Renal cortex interstitium (tissue), 11 donors: ENCODE results near the gene NQO1. TPM values are rescaled to one million over a fixed set of nuclear protein-coding genes. Genes with fewer than 3 reads are reported as not detected.
A peak's percentile ranks its signal among the peaks of the same experiment; 100 is the strongest.
"Not testable (repeated sequence)": the region's sequence is repeated elsewhere in the genome, so short reads cannot be mapped to it uniquely, and the experiment has no call there.

Experiments
- DNase-seq, 11 donors: peaks; one replicate each; pipeline ENCODE4 v3.0.0-alpha.2; 2013; ENCODE audit warnings: low read depth in 9 of 11, low spot score in 4 of 11; ENCODE audit errors: extremely low read depth in 1 of 11
- polyA plus RNA-seq, 3 donors: library from polyadenylated mRNA; unstranded; fragments of 120-200 nt; gene quantifications; one replicate each; pipeline ENCODE4 v1.2.1, GENCODE V29; 2013; ENCODE audit not compliant: insufficient read length in 3 of 3

The NQO1 gene
- polyA plus RNA-seq, 3 donors = 21.2 to 25.5 (median 21.7) TPM

DNA sequence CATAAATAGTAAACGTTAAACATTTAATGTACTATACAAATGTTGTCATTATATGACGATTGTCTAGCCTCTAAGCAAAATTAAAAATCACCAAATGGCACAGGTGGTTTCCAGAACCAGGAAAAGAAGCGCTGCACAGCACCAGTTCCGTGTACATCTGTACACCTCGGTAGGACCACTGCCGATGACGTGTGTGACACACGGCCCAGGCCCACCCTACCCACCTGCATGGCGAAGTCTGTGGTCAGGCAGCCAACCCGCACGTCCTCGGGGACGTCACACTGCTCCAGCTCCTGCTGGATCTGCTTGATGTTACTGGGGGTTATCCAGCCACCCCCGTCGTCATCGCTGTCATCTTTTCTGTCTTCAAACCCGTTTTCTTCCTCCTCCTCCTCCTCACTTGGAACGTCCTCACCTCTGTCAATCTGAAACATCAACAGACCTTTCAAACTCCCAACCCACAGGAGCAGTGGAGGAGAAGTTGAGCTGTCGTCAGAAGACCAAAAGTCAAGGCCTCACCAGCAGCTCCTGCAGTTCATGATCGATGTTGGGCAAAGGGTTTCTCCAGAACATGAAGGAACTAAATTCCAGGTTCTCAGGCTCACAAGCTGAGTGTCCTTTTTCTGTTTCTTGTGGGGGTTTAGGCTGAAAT, 22.5 kb upstream of the NQO1 start:
- DNase-seq = no peak

DNA sequence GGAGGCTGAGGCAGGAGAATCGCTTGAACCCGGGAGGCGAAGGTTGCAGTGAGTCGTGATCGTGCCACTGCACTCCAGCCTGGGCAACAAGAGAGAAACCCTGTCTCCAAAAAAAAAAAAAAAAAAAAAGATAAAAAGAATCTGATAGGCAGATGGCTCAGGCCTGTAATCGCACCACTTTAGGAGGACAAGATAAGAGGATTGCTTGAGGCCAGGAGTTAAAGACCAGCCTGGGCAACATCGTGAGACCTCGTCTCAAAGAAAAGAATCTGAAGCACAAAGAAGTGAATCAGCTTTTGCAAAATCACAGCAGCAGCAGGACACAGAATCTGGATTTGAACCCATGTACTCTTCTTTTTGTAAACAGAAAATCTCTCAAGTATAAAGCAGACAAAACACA, 20.8 kb upstream of the NQO1 start:
- DNase-seq = no peak

DNA sequence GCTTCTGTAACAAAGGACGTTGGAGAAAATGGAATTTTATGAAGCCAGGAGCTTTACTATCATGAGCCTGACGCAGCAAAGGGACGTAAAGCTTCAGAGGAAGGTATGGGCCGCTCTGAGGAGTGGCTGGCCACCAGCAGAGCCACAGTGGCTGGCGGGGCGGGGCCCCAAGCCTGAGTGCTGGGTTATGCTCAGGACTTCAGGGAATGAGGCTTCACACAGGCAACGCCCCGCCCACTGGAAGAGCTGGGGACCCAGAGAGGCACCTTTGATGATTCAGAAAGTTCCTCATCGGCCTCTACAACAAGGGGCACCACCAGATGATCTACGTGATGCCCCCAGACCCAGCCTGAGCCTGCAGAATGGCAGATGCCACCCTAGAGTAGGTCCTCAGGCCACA, 19.6 kb upstream of the NQO1 start:
- DNase-seq = no peak

DNA sequence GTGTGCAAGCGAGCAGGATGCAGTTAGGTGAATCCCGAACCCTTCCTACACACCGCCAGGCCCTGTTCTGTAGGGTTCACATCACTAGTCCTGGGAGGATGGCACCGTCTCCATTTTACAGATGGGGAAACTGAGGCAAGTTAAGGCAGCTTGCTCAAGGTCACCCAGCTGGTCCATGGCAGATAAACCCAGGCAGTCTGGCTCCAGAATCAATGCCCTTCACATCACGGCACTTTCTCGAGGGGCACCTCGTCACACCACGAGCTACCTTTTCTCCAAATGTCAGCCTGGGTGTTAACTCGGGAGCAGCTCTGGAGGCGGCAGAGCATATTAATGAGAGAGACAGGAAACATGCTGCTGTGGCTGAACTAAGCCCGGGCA, 18.9 kb upstream of the NQO1 start:
- no peak for DNase-seq

DNA sequence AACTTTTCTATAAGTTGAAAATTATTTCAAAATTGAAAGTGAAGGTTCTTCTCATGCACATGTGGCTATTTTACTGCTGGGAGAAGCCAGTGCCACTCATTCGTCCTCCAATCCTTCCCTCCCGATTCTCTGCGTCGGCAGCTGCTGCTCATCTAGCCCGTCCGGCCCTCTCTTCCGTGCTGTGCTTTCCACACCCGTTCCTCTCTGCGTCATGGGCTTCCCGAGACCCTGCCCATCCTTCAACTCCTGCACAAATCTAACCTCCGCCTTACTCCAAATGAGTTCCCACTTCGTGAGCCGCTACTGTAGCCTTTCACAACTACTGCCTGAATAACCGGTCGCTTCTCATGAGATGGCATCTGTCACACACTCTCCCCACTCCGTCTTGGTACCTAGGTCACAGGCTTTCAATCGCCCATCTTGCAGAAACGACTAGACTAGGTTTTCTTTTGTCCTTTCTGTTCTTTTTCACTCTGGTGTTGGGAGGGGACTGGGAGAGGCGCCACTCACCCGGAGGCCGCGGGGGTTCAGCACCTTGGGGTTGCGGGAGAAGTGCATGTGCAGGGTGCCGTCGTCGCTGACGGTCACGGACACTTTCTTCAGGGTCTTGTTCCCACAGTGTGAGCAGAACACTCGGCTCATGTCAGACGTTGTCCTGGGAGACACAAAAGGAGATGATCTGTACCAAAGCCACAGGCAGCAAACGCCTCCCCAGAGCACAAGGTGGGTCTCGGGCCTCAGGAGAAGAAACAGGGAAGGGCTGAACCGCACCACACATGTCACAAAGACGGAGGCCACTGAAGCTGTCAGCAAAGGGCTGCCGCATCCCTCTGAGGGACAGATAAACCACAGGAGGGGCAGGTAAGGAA, 18.2 kb upstream of the NQO1 start:
- DNase-seq = no peak

DNA sequence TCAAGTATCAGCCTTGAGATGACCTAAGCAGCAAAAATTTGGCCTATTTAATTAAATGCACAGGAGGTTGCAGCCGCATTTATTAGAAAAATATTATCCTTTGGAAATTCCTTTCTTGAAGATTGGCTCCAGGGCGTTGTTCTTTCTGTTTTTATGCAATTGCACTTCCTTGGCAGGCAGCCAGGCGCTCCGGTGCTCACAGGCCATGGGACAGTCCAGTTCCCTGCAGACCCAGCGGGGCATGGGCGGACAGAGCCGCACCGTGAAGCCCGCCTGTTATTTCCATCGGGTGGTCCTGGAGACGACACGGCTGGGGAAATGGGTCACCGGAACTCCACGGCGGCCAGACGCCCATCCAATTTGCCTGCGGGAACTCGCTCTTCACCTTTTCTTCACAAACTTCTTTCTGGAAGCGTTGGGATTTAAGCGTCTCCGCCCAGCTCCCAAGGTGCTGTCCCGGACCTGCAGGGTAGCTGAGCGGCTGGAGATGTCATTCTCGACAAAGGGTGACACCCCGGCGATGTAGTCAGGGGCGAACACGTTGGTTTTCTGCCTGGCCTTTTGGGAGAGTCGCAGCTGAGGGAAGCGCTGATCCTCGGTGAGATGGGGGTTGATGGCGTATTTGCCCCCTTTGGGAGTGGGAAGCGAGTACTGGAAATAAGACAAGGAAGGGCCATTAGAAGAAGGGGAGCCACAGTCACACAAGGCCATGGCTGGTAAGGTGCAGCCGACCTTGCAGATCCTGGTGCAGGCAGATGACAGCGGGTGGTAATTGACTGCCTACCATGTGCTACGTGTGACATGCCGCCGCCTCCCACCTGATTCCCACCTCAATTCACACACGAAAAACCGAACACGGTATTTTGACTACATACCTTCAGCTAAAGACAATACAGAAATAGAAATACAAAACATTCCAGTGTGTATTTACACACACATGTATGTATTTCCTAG, 15.9 kb upstream of the NQO1 start:
- peak in 7 of 11 donors; percentile 33 to 81 (median 41) for DNase-seq

DNA sequence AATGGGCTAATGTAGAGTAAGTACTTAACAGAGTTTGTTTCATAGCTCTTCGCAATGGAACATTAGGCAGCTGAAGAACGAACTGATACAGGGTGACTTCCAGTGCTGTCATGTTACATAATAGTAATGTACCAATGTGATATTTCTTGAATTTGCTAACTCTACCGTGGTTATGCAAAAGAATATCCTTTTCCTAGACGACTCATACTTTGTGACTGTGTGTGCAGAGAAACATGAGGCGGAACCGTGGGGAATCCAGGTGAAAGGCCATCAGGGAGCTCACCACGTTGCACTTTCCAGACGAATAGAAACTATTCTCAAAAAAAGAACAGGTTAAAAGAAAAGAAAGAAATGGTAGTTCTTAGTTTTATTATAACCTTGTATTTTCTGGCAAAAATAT, 15.2 kb upstream of the NQO1 start:
- no peak for DNase-seq

DNA sequence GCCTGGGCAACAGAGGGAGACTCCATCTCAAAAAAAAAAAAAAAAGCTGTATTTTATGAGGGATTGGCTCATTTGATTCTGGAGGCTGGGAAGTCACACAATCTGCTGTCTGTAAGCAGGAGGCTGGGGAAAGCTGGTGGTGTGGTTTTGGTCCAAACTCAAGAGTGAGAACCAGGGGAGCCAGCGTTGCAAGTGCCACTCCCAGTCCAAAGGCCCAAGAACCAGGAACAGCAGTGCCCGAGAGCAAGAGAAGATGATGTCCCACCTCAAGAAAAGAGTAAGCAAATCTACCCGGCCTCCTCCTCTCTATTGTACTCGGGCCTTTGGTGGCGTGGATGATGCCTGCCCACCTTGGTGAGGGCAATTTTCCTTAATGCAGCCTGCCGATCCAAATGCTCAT, 5.7 kb upstream of the NQO1 start:
- no peak for DNase-seq

DNA sequence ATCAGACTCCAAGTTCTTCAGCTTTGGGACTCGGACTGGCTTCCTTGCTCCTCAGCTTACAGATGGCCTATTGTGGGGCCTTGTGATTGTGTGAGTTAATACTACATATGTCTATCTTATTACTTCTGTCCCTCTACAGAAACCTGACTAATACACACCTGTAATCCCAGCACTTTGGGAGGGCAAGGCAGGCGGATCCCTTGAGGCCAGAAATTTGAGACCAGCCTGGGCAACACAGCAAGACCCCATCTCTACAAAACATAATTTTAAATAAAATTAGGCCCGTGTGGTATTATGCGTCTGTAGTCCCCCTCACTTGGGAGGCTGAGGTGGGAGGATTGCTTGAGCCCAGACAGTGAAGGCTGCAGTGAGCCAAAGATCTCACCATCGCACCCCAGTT, 4.9 kb upstream of the NQO1 start:
- DNase-seq = not testable (repeated sequence)

DNA sequence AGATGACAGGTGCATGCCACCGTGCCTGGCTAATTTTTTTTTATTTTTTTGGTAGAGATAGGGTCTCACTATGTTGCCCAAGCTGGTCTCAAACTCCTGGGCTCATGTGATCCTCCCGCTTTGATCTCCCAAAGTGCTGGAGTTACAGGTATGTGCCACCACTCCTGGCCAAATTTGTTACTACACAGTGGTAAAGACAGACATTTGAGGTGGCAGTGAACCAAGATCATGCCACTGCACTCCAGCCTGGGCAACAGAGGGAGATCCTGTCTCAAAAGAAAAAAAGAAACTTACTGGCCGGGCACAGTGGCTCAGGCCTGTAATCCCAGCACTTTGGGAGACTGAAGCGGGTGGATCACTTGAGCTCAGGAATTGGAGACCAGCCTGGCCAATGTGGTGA, 2.7 kb upstream of the NQO1 start:
- not testable (repeated sequence) for DNase-seq

DNA sequence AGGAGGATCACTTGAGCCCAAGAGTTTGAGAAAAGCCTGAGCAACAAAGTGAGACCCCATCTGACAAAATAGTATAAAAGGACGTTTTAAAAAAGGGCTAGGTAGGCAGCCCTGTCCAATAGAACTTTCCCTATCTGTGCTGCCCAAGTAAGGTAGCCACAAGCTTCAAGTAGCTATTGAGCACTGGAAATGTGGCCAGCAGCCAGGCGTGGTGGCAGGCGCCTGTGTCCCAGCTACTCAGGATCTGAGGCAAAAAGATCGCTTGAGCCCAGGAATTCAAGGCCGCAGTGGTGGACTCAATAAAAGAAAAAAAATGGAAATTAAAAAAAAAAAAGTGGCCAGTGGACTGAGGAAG, 1.5 kb upstream of the NQO1 start:
- DNase-seq = no peak

DNA sequence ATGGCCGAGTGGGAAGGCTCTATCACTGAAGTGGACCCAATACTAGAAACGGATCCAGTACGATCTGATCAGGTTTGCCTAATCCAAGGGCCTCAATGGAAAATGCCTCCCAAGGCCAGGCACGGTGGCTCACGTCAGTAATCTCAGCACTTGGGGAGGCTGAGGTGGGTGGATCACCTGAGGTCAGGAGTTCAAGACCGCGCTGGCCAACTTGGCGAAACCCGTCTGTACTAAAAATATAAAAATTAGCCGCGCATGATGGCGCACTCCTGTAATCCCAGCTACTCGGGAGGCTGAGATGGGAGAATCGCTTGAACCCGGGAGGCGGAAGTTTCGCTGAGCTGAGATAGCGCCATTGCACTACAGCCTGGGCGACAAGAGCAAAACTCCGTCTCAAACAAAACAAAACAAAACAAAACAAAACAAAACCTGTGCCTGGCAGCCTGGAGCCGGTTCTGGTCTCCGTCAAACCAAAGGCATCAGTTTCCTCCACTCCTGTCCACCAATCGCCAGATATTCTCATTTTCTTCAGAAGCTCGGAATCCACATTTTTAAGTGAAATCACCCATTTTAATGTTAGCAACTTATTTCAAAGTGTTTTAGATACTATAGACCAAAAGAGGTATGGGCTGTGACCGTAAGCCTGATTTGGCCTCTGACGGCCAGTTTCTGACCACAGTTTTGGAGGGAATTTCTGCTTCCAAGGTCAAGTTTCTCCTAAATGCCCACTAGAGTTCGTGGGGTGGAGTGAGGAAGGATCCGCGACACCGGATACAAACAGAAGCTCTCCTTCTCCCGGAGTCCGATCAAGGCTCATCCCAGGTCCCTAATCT, 664 bp downstream of the NQO1 start:
- DNase-seq = no peak

DNA sequence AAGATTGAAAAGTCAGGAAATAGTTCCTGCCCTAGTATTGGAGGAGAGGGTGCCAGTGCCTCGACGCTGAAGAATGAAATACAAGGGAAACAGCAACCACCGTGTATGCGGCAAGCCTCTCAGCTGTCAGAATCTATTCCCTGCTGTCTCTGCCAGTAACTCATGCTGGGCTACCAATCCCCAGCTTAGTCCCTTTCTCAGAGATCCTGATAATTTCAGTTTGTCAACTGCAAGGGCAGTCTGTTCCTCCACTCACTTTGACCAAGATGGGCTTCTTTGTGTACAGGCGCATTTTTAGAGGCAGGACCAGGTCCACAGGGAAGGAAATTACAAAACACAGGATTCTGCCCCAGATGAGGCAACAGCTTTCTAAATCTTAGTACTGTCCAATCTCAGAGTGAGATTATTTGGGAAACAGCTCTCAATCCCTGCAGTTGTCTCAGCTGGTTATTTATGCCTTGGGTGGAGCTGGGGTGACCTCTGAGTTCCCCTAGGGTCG, 1.3 kb downstream of the NQO1 start:
- no peak for DNase-seq

DNA sequence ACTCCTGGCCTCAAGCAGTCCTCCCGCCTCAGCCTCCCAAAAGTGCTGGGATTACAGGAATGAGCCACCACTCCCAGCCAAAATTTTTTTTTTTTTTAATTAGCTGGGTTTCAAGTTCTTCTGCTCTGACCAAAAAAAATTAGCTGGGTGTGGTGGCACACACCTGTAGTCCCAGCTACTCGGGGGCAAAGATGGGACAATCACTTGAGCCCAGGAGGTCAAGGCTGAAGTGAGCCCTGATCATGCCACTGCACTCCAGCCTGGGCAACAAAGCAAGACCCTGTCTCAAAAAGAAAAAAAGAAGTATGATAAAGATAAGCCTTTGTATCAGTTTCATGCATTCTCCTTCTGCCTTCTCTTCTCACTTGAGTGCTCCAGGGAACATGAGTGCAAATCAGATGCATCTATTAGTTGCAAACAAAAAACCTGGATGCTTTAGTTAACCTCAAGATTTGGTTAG, 1.9 kb downstream of the NQO1 start:
- no peak for DNase-seq

DNA sequence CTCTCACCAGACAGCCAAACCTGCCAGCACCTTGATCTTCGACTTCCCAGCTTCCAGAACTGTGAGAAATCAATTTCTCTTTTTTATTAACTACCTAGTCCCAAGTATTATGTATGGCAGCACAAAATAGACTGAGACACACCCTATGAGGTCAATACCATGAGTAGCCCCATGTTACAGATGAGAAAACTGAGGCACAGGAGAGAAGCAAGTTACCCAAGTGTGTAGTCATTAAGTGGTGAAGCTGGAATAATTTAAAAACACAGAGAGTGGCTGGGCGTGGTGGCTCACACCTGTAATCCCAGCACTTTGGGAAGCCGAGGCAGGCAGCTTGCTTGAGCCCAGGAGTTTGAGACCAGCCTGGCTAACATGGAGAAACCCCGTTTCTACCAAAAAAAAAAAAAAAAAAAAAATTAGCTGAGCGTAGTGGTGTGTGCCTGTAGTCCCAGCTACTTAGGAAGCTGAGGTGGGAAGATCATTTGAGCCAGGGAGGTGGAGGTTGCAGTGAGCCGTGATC, 4.9 kb downstream of the NQO1 start:
- DNase-seq = no peak

DNA sequence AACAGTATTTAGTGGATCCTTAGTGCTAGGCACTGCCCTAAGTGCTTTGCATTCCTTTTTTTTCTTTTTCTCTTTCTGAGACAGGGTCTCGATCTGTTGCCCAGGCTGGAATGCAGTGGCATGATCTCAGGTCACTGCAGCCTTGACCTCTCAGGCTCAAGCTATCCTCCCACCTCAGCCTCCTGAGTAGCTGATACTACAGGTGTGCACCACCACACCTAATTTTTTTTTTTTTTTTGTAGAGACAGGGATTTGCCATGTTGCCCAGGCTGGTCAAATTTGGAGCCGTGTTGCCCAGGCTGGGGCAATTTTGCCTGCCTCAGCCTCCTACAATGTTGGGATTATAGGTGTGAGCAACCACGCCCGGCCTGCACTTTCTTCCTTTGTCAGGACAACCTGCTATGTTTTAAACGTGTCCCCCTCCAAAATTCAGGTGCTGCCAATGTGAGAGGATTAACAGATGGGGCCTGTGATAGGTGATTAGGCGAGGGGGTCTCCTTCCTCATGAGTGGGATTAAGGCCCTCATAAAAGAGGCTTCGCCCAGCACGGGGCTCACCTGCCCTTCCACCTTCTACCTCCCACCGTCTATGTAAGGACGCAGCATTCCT, 5.4 kb downstream of the NQO1 start:
- no peak for DNase-seq

DNA sequence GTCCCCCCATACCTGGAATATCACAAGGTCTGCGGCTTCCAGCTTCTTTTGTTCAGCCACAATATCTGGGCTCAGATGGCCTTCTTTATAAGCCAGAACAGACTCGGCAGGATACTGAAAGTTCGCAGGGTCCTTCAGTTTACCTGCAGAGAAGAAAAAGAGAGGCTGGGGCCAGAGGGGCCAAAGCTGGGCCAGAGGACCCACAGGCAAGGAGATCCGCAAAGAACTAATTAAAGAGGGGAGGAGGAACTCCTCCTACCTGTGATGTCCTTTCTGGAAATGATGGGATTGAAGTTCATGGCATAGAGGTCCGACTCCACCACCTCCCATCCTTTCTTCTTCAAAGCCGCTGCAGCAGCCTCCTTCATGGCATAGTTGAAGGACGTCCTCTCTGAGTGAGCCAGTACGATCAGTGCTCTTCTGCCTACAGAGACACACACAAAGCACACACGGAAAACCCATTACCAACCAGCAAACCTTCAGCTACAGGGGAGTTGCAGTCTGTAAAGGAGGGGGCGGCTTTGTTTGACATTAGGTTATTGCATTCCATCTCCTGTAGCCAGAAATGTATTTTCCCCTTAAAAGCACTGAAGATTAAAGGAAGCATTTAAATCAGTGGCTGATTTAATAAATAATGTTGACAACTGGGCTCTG, 8.1 kb downstream of the NQO1 start:
- DNase-seq = no peak

DNA sequence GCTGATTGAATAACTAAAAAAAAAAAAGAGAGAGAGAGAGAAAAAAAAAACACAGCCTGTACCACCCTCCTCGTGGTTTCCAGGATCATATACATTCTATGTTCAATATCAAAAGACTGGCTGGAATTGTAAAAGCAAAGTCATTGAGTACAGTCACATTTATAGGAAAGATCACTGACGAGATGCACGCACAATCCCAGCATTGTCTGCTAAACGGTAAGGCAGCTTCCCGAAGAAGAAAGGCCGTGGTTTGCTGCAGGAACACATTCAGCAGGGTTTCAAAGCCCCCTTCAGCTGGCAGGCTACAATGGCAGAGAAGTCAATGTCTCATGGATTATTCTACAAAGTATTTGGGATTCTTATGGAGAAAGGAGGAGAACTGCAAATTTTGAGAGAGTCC, 9.3 kb downstream of the NQO1 start:
- DNase-seq = no peak
